D721Med (cell line): ENCODE measurements around the gene EDEM1.
"Not testable (repeated sequence)": the region's sequence is repeated elsewhere in the genome, so short reads cannot be mapped to it uniquely, and the experiment has no call there.

Source experiments
- DNase-seq: peaks from one replicate; pipeline ENCODE4 v3.0.0; 2011; ENCODE audit warnings: low spot score; ENCODE audit not compliant: insufficient read length
- FAIRE-seq: peaks from 2 replicates; lab custom pipeline; 2011; peaks lifted over from hg19 to GRCh38; lab: Jason Lieb, UNC
- CTCF ChIP-seq: IDR thresholded peaks from 2 replicates; pipeline ENCODE4 v1.5.1; 2012; ENCODE audit warnings: mild to moderate bottlenecking, control low read depth; ENCODE audit not compliant: insufficient read depth; ENCODE audit errors: missing control alignments

Gene EDEM1

GRCh38 chr3:5170975-5171374, 16.5 kb upstream of the EDEM1 start:
- DNase-seq (no peak), FAIRE-seq (no peak)
- TF ChIP-seq CTCF: no peak

GRCh38 chr3:5172018-5172417, 15.5 kb upstream of the EDEM1 start:
- DNase-seq: no peak
- no peak for TF ChIP-seq CTCF
- no peak for FAIRE-seq

GRCh38 chr3:5179036-5179435, 8.5 kb upstream of the EDEM1 start:
- not testable (repeated sequence) for FAIRE-seq, DNase-seq

- no peak for TF ChIP-seq CTCF
- DNase-seq (no peak), FAIRE-seq (no peak)
Measured at GRCh38 chr3:5181469-5182141, 5.9 kb upstream of the EDEM1 start.

GRCh38 chr3:5183714-5184113, 3.8 kb upstream of the EDEM1 start:
- not testable (repeated sequence) for FAIRE-seq, DNase-seq

- FAIRE-seq (no peak), DNase-seq (no peak)
- no peak for TF ChIP-seq CTCF
Measured at GRCh38 chr3:5184499-5184898, 3.0 kb upstream of the EDEM1 start.

GRCh38 chr3:5185093-5185673, 2.3 kb upstream of the EDEM1 start:
- no peak for DNase-seq
- no peak for FAIRE-seq
- TF ChIP-seq CTCF: no peak

GRCh38 chr3:5186089-5186857, 1.2 kb upstream of the EDEM1 start:
- no peak for TF ChIP-seq CTCF
- no peak for DNase-seq

More at GRCh38 chr3:5186089-5186857, 1.2 kb upstream of the EDEM1 start:
- no peak for FAIRE-seq
